MCF 10A (cell line): ENCODE results near the gene NDUFV1. TPM values are rescaled to one million over a fixed set of nuclear protein-coding genes. Genes with fewer than 3 reads are reported as not detected.

Source experiments
- BruUV-seq: library from RNA; stranded (reverse); fragments of 400-500 nt; replicated peaks from 2 replicates; lab custom pipeline; 2021; lab: Mats Ljungman, UMichigan
- CTCF ChIA-PET: fragments of 300-600 bp; sonication (Branson Sonifier 250); formaldehyde crosslinking; extraction: SDS; loops from one replicate; lab custom pipeline; 2021; ENCODE audit warnings: antibody characterized with exemption, inconsistent platforms; lab: Yijun Ruan, JAX
- POLR2A ChIA-PET: fragments of 300-600, 350-650 bp; sonication (Branson Sonifier 250); formaldehyde crosslinking; extraction: SDS; loops from one replicate; lab custom pipeline; 2020; ENCODE audit warnings: antibody characterized with exemption, inconsistent platforms; lab: Yijun Ruan, JAX
- DNase-seq: peaks from one replicate; pipeline ENCODE4 v3.0.0-alpha.2; 2018; ENCODE audit not compliant: unreplicated experiment
- H3K27ac Mint-ChIP-seq: one replicate; pipeline ENCODE4 v1.8.0; 2022; ENCODE audit warnings: mild to moderate bottlenecking, low read depth, mixed read lengths; ENCODE audit not compliant: unreplicated experiment
- H3K27me3 Mint-ChIP-seq: one replicate; pipeline ENCODE4 v1.8.0; 2022; ENCODE audit warnings: mixed read lengths; ENCODE audit not compliant: insufficient read depth, unreplicated experiment
- H3K36me3 Mint-ChIP-seq: one replicate; pipeline ENCODE4 v1.8.0; 2022; ENCODE audit warnings: mild to moderate bottlenecking, moderate library complexity, mixed read lengths; ENCODE audit not compliant: insufficient read depth, unreplicated experiment
- H3K4me1 Mint-ChIP-seq: one replicate; pipeline ENCODE4 v1.8.0; 2022; ENCODE audit warnings: mixed read lengths; ENCODE audit not compliant: insufficient read depth, unreplicated experiment
- H3K4me3 Mint-ChIP-seq: one replicate; pipeline ENCODE4 v1.8.0; 2022; ENCODE audit warnings: mild to moderate bottlenecking, moderate library complexity, mixed read lengths; ENCODE audit not compliant: unreplicated experiment
- H3K9me3 Mint-ChIP-seq: one replicate; pipeline ENCODE4 v1.8.0; 2022; ENCODE audit warnings: mixed read lengths; ENCODE audit not compliant: unreplicated experiment
- CTCF ChIP-seq: fragments of 200-600 bp; IDR thresholded peaks from one replicate; pipeline ENCODE4 v1.8.0; 2022; ENCODE audit warnings: antibody characterized with exemption, mild to moderate bottlenecking; ENCODE audit not compliant: unreplicated experiment
- intact Hi-C: fragments of 100-400 bp; cut with micrococcal nuclease; formaldehyde crosslinking; loops from 2 replicates; pipeline ENCODE4 v1.14.1; 2022
- total RNA-seq: library from RNA; stranded (reverse); gene quantifications from 2 replicates; pipeline ENCODE4 v1.2.3, GENCODE V29; 2022

The NDUFV1 gene
- total RNA-seq, 1 experiment from 2014 or later = 223 TPM

GRCh38 chr11:67607507-67607906 lies 771 bp downstream of the NDUFV1 start:
- Mint-ChIP-seq H3K4me3 (peak overlapping the region; percentile 80), H3K27me3 (no peaks in the 10 kb centered on the region), H3K36me3 (peaks cover 23% of the 10 kb centered on the region), H3K4me1 (no peaks in the 10 kb centered on the region), H3K27ac (peak overlapping the region; percentile 88), H3K9me3 (no peaks in the 10 kb centered on the region)
- TF ChIP-seq CTCF = no peak
- intact Hi-C loops = no loop called here
- ChIA-PET POLR2A (interaction anchor here (0.7 to 2.0 kb wide), 6 partner anchors 12 to 139 kb away, joined by 3 to 20 read pairs (median 4); partner anchors contain the start of genes GSTP1 and NUDT8), CTCF (interaction anchor here (1.2 to 2.3 kb wide), 3 partner anchors 10 to 35 kb away, joined by 3 to 16 read pairs (median 3); no protein-coding TSS in a partner anchor)
- DNase-seq = no peak
- BruUV-seq = no TSS peak

GRCh38 chr11:67608486-67608885 lies 1.8 kb downstream of the NDUFV1 start:
- Mint-ChIP-seq H3K27me3 (no peaks in the 10 kb centered on the region), H3K4me1 (no peaks in the 10 kb centered on the region), H3K36me3 (peaks cover 28% of the 10 kb centered on the region), H3K4me3 (peak overlapping the region; percentile 80), H3K9me3 (no peaks in the 10 kb centered on the region), H3K27ac (no peak overlapping the region)
- ChIA-PET POLR2A (interaction anchor here (0.6 to 2.0 kb wide), 5 partner anchors 16 to 25 kb away, joined by 3 to 20 read pairs (median 5); partner anchors contain the start of genes GSTP1 and NUDT8), CTCF (interaction anchor here (0.5 to 2.3 kb wide), 5 partner anchors 9 to 237 kb away, joined by 3 to 16 read pairs (median 3); no protein-coding TSS in a partner anchor)
- no TSS peak for BruUV-seq
- intact Hi-C loops = no loop called here
- no peak for TF ChIP-seq CTCF
- DNase-seq = no peak

- H3K9me3 Mint-ChIP-seq = no peaks in the 10 kb centered on the region
- peaks cover 31% of the 10 kb centered on the region for H3K36me3 Mint-ChIP-seq
- H3K27me3 Mint-ChIP-seq = no peaks in the 10 kb centered on the region
- TF ChIP-seq CTCF = no peak
- H3K4me3 Mint-ChIP-seq = no peak overlapping the region
- POLR2A ChIA-PET = interaction anchor here (2.0 kb wide), 1 partner anchor 20 kb away, joined by 7 read pairs; the partner anchor contains the start of gene NUDT8
- CTCF ChIA-PET = interaction anchor here (2.3 kb wide), 1 partner anchor 37 kb away, joined by 16 read pairs; no protein-coding TSS in a partner anchor
- no peak overlapping the region for H3K27ac Mint-ChIP-seq
- no TSS peak for BruUV-seq
- no peaks in the 10 kb centered on the region for H3K4me1 Mint-ChIP-seq
- DNase-seq = no peak
- intact Hi-C loops = no loop called here
Observed at GRCh38 chr11:67609316-67609715, 2.6 kb downstream of the NDUFV1 start.

GRCh38 chr11:67610302-67610868 lies 3.6 kb downstream of the NDUFV1 start:
- DNase-seq = no peak
- intact Hi-C loops = no loop called here
- H3K9me3 Mint-ChIP-seq = no peaks in the 10 kb centered on the region
- ChIA-PET POLR2A (interaction anchor here (0.7 kb wide), 1 partner anchor 9 kb away, joined by 3 read pairs; no protein-coding TSS in a partner anchor), CTCF (interaction anchor here (0.9 kb wide), 1 partner anchor 48 kb away, joined by 3 read pairs; no protein-coding TSS in a partner anchor)
- TF ChIP-seq CTCF = no peak
- H3K27ac Mint-ChIP-seq = no peak overlapping the region
- H3K36me3 Mint-ChIP-seq = peaks cover 31% of the 10 kb centered on the region
- H3K27me3 Mint-ChIP-seq = no peaks in the 10 kb centered on the region
- BruUV-seq = no TSS peak
- H3K4me1 Mint-ChIP-seq = peaks cover 4% of the 10 kb centered on the region
- no peak overlapping the region for H3K4me3 Mint-ChIP-seq
